Measurements from ENCODE around the gene RNPS1.

Gene RNPS1

DNA sequence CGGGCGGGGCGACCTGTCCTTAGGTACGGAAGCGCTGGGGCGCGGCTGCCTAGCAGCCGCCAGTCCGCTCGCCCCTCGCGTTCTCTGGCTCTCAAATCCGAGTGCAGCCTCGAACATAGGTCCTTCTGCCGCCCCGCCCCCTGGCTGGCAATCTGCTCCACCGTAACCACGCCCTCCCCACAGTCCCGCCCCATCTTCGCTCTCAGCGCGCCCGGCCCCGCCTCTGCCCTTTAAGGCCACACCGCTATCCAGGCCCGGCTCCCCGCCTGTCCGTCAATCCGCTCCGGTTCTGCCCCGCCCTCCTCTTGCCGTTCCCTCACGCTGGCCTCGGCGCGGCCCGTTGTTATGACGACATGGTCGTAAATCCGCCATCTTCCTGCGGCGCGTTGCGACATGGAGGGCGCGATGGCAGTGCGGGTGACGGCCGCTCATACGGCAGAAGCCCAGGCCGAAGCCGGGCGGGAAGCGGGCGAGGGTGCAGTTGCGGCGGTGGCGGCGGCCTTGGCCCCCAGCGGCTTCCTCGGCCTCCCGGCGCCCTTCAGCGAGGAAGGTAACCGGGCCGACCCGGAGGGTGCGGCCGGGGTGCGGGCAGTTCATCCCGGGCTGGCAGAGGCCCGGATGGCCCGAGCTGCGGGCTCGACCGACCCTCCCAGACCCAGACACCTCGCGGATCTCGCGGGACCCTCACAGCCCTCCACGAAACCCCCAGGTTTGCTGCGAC is 44.5 kb downstream of the RNPS1 start, which contains the start of gene E4F1:
Gene E4F1 (plus strand): TSS at position 371 of the 721 bp plus-strand sequence. CDS start 23 bp downstream, at position 394.
- peak within 1 kb of the TSS; percentile 100 for H3K4me3 ChIP-seq (ENCODE audit: low read depth, low read length)
- TF ChIP-seq, protein P1, sequence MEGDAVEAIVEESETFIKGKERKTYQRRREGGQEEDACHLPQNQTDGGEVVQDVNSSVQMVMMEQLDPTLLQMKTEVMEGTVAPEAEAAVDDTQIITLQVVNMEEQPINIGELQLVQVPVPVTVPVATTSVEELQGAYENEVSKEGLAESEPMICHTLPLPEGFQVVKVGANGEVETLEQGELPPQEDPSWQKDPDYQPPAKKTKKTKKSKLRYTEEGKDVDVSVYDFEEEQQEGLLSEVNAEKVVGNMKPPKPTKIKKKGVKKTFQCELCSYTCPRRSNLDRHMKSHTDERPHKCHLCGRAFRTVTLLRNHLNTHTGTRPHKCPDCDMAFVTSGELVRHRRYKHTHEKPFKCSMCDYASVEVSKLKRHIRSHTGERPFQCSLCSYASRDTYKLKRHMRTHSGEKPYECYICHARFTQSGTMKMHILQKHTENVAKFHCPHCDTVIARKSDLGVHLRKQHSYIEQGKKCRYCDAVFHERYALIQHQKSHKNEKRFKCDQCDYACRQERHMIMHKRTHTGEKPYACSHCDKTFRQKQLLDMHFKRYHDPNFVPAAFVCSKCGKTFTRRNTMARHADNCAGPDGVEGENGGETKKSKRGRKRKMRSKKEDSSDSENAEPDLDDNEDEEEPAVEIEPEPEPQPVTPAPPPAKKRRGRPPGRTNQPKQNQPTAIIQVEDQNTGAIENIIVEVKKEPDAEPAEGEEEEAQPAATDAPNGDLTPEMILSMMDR (IDR thresholded peaks at IDR 0.05; ENCODE audit: low read depth, low read length, missing control alignments) = no peak
- DNase-seq (ENCODE audit: low read depth) = peak; percentile 98

DNA sequence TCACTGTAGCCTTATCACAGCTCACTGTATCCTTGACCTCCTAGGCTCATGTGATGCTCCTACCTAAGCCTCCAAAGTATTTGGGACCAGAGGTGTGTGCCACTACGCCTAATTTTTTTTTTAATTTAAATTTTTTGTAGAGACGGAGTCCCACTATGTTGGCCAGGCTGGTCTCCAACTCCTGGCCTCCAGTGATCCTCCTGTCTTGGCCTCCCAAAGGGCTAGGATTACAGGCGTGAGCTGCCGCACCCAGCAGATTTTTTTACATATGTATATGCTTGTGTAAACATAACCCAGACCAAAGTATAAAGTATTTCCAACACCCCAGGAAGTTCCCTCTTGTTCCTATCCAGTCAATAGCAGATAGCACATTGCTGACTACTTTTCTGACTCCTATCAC is 51.6 kb downstream of the RNPS1 start:
- TF ChIP-seq, protein P1 (IDR thresholded peaks at IDR 0.05; ENCODE audit: low read depth, low read length, missing control alignments) = no peak
- H3K4me3 ChIP-seq (ENCODE audit: low read depth, low read length) = peak overlapping the region; percentile 55
- DNase-seq (ENCODE audit: low read depth) = no peak

DNA sequence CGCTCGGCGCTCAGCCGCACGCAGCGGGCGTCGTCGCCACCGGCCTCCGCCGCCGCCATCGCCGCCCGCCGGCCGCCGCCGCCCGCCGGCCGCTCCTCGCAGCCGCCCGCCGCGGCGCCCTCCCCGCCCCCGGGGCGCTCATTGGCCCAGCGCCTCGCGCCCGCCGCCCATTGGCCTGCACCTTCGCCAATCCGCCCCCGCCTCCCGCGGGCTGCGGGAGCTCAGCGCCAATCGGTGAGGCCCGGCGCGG is 53.3 kb downstream of the RNPS1 start, which contains the start of gene PGP:
Gene PGP (minus strand): TSS at position 122 of the 250 bp plus-strand sequence. CDS start 63 bp downstream, at position 59.
- H3K4me3 ChIP-seq (ENCODE audit: low read depth, low read length) = peak within 1 kb of the TSS; percentile 98
- no peak for DNase-seq (ENCODE audit: low read depth)
- TF ChIP-seq, protein P1 (IDR thresholded peaks at IDR 0.05; ENCODE audit: low read depth, low read length, missing control alignments) = no peak

GRCh38 chr16:2213817-2214718 is 53.9 kb downstream of the RNPS1 start:
- DNase-seq (ENCODE audit: low read depth) = no peak
- H3K4me3 ChIP-seq (ENCODE audit: low read depth, low read length) = peak overlapping the region; percentile 98
- TF ChIP-seq, protein P1 (IDR thresholded peaks at IDR 0.05; ENCODE audit: low read depth, low read length, missing control alignments) = no peak

DNA sequence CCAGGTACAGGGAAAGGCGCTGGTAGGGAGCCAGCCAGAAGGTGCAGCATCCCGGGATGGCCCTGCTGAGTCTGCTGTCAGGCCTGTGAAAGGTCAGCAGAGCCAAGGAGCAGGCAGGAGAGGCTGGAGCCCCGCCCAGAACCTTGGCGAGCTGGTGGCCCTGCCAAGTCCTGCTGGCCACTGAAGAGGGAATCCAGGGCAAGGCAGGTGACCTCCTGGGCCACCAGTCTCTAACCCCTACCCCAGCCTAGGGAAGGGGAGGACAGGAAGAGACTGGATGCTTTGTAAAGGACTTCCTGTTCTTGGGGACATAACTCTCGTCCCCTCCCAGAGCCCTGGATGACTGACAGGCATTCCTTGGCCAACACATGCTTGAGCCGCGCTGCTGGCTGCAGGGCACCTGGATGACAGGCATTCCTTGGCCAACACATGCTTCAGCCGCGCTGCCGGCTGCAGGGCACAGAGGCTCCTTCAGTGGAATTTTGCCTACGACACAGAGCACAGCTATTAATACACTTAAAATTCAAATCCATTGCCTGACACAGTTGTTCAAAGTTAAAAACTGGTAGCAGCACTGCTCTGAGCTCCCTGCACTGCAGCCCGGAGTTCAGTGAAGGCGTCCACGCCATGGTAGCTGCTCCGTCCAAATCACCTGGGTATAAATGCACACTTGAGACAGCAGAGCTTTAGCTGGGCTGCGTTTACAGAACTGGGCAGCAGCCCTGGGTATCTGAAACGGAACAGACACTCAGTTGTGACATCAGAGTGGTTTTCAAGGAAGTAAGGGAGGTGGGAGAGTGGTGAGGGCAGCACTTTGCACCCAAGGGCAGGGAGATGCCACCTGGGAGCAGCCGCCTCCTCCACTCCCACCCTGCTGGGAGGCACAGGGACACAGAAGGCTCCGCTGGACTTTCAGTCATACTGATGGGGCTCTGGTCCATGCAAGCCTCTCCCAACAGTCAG is 55.3 kb downstream of the RNPS1 start:
- H3K4me3 ChIP-seq (ENCODE audit: low read depth, low read length) = peak overlapping the region; percentile 98
- TF ChIP-seq, protein P1 (IDR thresholded peaks at IDR 0.05; ENCODE audit: low read depth, low read length, missing control alignments) = no peak
- DNase-seq (ENCODE audit: low read depth) = no peak

DNA sequence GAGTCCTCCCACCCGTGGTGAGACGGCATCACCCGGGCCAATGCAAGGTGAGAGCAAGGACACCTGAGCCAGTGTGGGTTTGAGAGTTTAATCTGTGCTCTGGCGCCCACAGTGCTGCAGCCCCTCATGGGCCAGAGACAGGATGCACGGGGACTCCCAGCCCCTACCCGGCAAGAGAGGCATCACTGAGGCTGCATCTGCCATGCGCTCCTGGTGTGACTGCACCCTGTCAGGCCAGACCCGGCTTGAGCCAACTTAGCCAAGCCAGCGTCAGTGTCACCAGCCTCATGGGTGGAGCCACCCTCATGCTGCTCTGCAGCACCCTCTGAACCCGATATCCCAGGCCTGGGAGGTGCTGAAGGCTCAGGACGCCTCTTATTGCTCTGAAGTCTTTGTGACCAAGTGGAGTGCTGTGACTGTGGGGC is 56.0 kb downstream of the RNPS1 start:
- TF ChIP-seq, protein P1 (IDR thresholded peaks at IDR 0.05; ENCODE audit: low read depth, low read length, missing control alignments) = no peak
- H3K4me3 ChIP-seq (ENCODE audit: low read depth, low read length) = no peak overlapping the region
- DNase-seq (ENCODE audit: low read depth) = no peak

Measured in GM12864 (cell line).